HG02973 (cell line): ENCODE results near the gene CEP152.

Experiments
- ATAC-seq: cut with Tn5 transposase; IDR thresholded peaks from one replicate; pipeline ENCODE4 v1.9.1; 2021; ENCODE audit warnings: moderate library complexity; ENCODE audit not compliant: unreplicated experiment

Gene CEP152

GRCh38 chr15:48777645-48778330, 33.1 kb downstream of the CEP152 start:
- ATAC-seq: no peak

- ATAC-seq: no peak
Measured at GRCh38 chr15:48775546-48775945, 35.3 kb downstream of the CEP152 start.

- no peak for ATAC-seq
Measured at GRCh38 chr15:48774484-48774883, 36.4 kb downstream of the CEP152 start.

- ATAC-seq: no peak
Measured at GRCh38 chr15:48766196-48766595, 44.7 kb downstream of the CEP152 start.

- no peak for ATAC-seq
Measured at GRCh38 chr15:48765022-48765421, 45.8 kb downstream of the CEP152 start.

GRCh38 chr15:48761393-48762158, 49.3 kb downstream of the CEP152 start:
- no peak for ATAC-seq

GRCh38 chr15:48759921-48760320, 50.9 kb downstream of the CEP152 start:
- no peak for ATAC-seq

GRCh38 chr15:48757661-48758060, 53.2 kb downstream of the CEP152 start:
- ATAC-seq: no peak

- ATAC-seq: no peak
Measured at GRCh38 chr15:48754011-48754410, 56.9 kb downstream of the CEP152 start.

- no peak for ATAC-seq
Measured at GRCh38 chr15:48751595-48751994, 59.3 kb downstream of the CEP152 start.

GRCh38 chr15:48748535-48748934, 62.3 kb downstream of the CEP152 start:
- no peak for ATAC-seq

GRCh38 chr15:48733615-48734014, 77.3 kb downstream of the CEP152 start:
- no peak for ATAC-seq

- no peak for ATAC-seq
Measured at GRCh38 chr15:48730506-48730905, 80.4 kb downstream of the CEP152 start.

GRCh38 chr15:48723969-48724368, 86.9 kb downstream of the CEP152 start:
- no peak for ATAC-seq

- ATAC-seq: no peak
Measured at GRCh38 chr15:48722764-48723661, 87.9 kb downstream of the CEP152 start.

GRCh38 chr15:48721061-48721810, 89.6 kb downstream of the CEP152 start:
- ATAC-seq: no peak

GRCh38 chr15:48720646-48721045, 90.2 kb downstream of the CEP152 start:
- ATAC-seq: no peak

GRCh38 chr15:48719668-48720067, 91.2 kb downstream of the CEP152 start:
- ATAC-seq: no peak

GRCh38 chr15:48718646-48719045, 92.2 kb downstream of the CEP152 start:
- no peak for ATAC-seq

GRCh38 chr15:48717458-48717857, 93.4 kb downstream of the CEP152 start:
- no peak for ATAC-seq

GRCh38 chr15:48712546-48712945, 98.3 kb downstream of the CEP152 start:
- ATAC-seq: no peak
